ENCODE data around the gene GOLGA6L22.
"Not testable (repeated sequence)": the region's sequence is repeated elsewhere in the genome, so short reads cannot be mapped to it uniquely, and the experiment has no call there.

The GOLGA6L22 gene

DNA sequence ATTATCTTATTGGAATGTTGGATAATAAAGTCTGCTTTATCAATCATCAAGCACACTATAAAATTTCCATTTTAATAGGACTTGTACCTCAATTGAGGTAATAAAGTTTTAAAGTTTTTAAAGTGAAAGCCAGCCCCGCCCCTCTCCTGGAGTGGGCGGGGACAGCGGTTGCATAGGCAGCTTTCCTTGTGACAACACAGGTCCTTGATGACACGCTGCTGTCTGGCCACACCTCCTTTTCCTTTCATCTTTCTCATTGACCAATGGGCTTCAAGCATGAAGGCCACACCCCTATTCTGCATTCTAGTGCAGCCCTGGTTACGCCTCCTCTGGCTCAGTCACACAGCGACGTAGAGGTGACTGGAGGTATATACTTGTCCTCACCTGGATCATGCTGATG, at the start of gene GOLGA6L22:
Gene GOLGA6L22 (plus strand): TSS at position 301 of the 400 bp plus-strand sequence. CDS start 91 bp downstream, at position 392.
- DNase-seq (ENCODE audit: low read depth), result not testable (repeated sequence)

DNA sequence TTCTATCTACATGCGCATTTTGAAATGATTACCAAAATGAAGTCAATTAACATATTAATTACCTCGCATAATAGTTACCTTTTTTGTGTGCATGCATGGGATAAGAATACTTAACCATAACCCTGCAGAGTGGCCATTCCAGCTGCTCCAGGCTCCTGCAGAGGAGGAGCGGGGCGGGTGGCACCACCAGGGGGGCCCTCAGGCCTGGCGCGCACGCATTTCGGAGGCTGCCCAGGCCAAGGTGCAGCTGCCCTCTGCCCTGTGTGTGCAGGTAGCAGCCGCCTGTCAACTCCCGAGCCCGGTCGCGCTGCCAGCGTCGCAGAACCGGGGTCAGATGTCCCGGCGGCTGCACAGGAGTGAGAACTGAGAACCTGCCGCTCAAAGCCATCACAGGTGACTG, 41.4 kb upstream of the GOLGA6L22 start:
- DNase-seq (ENCODE audit: low read depth), result not testable (repeated sequence)

GRCh38 chr15:22417795-22418194, 40.9 kb upstream of the GOLGA6L22 start:
- DNase-seq (ENCODE audit: low read depth), result not testable (repeated sequence)

GRCh38 chr15:22418212-22418611, 40.5 kb upstream of the GOLGA6L22 start:
- not testable (repeated sequence) for DNase-seq (ENCODE audit: low read depth)

- not testable (repeated sequence) for DNase-seq (ENCODE audit: low read depth)
Measured at GRCh38 chr15:22418666-22419065, 40.0 kb upstream of the GOLGA6L22 start.

- DNase-seq (ENCODE audit: low read depth), result not testable (repeated sequence)
Measured at GRCh38 chr15:22420340-22420739, 38.4 kb upstream of the GOLGA6L22 start.

- not testable (repeated sequence) for DNase-seq (ENCODE audit: low read depth)
Measured at GRCh38 chr15:22429426-22429825, 29.3 kb upstream of the GOLGA6L22 start.

- DNase-seq (ENCODE audit: low read depth), result not testable (repeated sequence)
Measured at GRCh38 chr15:22431687-22432086, 27.0 kb upstream of the GOLGA6L22 start.

DNA sequence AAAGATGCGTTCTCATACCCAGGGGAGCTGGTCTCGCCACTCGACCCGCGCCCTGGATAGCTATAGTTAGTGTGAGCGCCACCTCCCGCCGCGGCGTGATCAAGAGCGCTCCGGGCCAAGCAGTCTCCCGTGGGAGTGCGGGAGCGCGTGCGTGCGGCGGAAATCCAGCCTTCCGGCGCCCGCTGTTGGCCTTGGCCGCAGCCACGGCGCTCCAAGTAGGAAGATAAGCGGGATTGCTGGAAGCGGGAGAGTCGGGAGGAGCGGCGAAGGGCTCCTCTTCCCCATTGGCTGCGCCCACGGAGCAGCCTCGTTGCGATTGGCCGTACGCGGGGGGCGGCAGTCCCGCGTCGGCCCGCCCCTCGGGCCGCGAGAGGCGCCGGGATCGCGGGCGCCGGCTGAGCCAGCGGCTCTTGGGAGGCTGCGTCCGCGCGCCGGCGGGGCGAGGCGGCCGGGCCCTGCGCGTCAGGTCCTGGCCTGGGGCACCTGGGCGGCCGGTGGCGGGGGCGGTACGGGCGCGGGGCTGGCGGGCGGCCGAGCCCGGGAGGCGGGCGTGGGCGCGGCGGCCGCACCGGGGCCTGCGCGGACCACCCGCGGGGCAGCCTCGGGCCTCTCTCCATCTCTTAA, 35.9 kb downstream of the GOLGA6L22 start:
- peak; percentile 29 for DNase-seq (ENCODE audit: low read depth)

DNA sequence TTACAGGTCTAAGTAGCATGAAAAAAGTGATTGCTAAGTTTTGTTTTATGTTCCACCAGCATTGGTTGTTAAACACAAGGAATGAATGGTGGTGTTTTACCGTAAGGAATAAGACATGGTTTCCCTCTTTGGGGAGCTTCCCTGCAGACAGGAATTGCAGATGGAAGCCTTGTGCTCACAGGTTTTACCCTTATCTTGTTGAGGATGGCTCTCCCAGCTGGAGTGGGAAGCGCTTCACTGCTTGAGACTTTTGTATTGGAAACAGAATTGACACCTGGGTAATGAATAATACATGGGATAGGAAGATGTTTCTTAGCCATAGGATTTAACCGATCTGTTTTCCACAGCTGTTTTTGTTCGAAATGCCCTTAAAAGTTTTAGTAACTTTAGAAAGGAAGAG, 38.5 kb downstream of the GOLGA6L22 start:
- DNase-seq (ENCODE audit: low read depth), result not testable (repeated sequence)

DNA sequence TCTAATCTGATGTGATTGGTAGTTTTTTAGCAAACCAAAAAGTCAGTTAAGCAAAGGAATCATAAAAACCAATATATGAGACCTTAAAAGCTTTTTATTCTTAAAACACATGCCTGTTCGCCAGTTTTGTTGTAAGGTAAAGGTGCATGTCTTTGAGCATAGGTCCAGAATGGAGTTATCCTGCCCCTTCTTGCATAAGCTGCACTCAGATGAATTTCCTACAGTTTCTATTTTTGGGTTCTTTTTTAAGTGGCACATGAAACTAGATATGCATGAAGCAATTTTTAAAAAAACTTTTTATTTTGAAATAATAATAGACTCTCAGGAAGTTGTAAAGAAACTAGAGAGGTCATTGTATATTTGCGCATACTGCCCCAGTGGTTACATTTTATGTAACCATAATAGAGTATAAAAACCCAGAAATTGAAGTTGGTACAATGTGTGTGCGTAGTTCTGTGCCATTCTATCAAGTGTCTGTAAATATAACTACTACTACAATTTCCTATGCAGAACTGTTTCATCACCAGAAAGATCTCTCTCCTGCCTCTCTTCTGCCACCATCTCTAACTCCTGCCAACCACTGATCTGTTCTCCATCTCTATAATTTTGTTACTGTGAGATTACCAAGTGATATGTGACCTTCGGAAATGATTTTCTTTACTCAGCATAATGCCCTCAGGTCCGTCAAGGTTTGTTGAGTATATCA, 39.7 kb downstream of the GOLGA6L22 start:
- not testable (repeated sequence) for DNase-seq (ENCODE audit: low read depth)

- not testable (repeated sequence) for DNase-seq (ENCODE audit: low read depth)
Measured at GRCh38 chr15:22502272-22502671, 43.6 kb downstream of the GOLGA6L22 start.

GRCh38 chr15:22506959-22507358, 48.3 kb downstream of the GOLGA6L22 start:
- DNase-seq (ENCODE audit: low read depth), result not testable (repeated sequence)

DNA sequence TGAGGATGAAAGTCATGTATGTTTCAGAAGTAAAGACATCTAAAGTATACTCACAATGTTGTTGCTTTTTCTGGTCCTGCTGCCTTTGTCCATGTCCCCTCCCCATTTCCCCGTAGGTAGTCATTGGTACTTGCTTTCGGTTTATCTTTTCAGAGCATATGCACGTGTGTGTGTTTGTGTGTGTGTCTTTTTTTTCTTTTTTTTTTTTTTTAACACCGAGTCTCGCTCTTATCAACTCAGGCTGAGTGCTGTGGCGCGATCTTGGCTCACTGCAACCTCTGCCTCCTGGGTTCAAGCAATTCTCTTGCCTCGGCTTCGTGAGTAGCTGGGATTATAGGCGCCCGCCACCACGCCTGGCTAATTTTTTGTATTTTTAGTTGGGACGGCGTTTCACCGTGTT, 57.4 kb downstream of the GOLGA6L22 start:
- not testable (repeated sequence) for DNase-seq (ENCODE audit: low read depth)

All from T-helper 22 cell (primary cell).